GM03348 (cell line): Measurements from ENCODE around the gene CTNND2.
"Not testable (repeated sequence)": the region's sequence is repeated elsewhere in the genome, so short reads cannot be mapped to it uniquely, and the experiment has no call there.

Experiments
- DNase-seq: peaks from one replicate; pipeline ENCODE4 v3.0.0; 2012; ENCODE audit warnings: low spot score

CTNND2 gene

GRCh38 chr5:11459716-11460115 is 444.5 kb downstream of the CTNND2 start:
- no peak for DNase-seq

- DNase-seq, result no peak
Measured at GRCh38 chr5:11455505-11455904, 448.7 kb downstream of the CTNND2 start.

- DNase-seq, result no peak
Measured at GRCh38 chr5:11452852-11453251, 451.4 kb downstream of the CTNND2 start.

GRCh38 chr5:11449966-11450365 is 454.3 kb downstream of the CTNND2 start:
- no peak for DNase-seq

DNA sequence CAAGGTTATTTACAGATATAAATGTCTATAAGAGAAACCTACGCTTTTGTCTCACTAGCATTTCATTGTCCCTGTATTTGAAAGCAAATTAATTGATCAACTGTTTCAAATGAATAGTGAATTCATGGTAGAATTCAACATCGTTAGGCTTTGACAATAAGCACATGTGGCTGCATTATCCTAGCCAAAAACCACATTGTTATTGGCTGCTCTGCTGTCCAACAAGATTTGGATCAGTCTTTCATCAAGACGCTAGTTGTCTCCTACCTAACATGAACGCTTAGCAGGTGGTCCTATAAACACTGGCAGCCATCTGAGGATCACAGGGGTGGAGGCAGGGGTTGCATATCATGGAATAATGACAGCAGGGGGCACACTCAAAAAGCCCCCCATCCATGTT is 455.0 kb downstream of the CTNND2 start:
- DNase-seq, result no peak

DNA sequence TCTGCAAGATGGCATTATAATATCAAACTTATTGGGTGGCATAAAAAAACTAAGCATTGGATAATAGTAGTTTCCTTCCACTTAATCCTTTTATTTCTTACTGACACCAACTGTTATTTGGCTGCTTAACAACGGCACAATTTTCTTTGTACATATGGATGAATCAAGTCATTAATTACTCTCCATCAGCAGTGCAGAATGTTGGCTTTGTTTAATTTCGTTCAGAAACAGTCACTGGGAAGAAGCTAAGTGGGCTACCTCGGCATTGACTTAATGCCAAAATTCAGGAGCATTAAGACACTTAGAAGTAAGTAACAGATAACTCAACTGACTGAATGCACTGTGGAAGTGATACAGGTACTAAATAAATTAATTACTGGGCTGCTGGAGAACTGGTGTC is 460.4 kb downstream of the CTNND2 start:
- no peak for DNase-seq

GRCh38 chr5:11432116-11432515 is 472.1 kb downstream of the CTNND2 start:
- no peak for DNase-seq

DNA sequence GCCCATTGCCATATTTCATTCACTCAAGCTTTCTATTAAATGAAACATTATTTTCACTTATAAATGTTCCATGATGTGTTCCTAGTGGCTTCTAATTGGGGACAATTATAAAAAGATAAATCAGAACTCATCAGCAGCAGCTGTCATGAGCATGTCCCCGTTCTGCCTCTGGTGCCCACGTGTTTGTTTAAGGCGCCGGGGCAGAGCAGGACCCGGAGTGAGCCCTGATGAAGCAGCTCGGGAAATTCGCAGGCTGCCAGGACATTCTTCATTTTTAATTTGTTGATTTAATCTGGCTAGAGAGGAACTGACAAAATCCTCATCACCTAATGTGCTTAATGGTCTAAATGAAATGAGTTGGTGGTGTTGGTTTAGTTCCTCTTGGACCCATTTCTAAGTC is 475.0 kb downstream of the CTNND2 start:
- no peak for DNase-seq

DNA sequence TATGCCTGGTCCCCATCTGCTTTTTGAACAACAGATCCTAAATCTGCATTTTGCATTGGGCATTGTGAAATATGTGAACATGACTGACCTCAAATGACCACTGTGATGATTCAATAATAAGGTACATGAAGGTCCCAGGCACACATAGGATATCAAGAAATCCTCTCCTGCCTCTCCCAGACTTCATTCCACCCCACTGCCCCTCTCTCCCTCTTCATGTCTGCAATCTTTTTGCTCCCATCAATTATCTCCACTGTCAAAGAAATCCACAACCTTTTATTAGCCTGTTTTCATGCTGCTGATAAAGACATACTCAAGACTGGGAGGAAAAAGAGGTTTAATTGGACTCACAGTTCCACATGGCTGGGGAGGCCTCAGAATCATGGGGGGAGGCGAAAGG is 476.7 kb downstream of the CTNND2 start:
- DNase-seq, result no peak

DNA sequence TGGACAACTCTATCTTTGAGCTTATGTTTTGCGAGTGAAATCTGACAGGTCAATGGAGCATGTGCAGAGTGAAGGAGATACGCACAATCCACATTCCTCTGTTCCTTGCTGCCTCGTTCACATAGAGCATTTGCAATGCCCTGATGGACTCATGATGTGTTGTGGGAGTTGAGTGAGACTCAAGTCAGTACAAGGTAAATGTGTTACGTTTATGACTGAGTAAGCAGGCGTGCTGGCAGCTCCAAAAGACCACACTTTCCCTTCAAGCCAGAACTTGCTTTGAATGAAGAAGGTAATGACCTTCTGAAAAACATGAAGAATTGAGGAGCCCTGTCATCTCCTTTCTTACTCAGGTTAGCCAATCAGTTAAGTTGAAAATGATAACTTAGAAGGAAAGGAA is 477.8 kb downstream of the CTNND2 start:
- DNase-seq, result no peak

DNA sequence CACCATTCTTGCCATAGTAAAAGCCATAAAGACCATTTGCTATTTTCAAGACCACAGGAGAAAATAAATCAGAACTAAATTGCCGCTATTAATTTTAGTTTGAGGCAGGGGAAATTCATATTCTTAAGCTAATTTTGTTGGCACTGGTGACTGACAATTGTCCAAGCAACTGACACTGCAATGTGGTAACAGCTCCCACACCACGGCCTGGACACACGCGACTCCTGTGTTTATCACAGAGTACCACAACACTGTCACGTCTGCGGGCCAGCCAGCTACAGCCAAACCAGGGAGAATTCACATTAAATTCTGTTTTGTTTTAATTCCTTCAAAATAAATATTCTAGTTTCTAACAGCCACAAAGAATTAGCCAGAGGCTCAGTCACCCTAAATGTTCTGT is 481.9 kb downstream of the CTNND2 start:
- DNase-seq, result no peak

GRCh38 chr5:11420969-11421368 is 483.3 kb downstream of the CTNND2 start:
- DNase-seq, result no peak

- no peak for DNase-seq
Measured at GRCh38 chr5:11415751-11416150, 488.5 kb downstream of the CTNND2 start.

- DNase-seq, result not testable (repeated sequence)
Measured at GRCh38 chr5:11414732-11415131, 489.5 kb downstream of the CTNND2 start.

DNA sequence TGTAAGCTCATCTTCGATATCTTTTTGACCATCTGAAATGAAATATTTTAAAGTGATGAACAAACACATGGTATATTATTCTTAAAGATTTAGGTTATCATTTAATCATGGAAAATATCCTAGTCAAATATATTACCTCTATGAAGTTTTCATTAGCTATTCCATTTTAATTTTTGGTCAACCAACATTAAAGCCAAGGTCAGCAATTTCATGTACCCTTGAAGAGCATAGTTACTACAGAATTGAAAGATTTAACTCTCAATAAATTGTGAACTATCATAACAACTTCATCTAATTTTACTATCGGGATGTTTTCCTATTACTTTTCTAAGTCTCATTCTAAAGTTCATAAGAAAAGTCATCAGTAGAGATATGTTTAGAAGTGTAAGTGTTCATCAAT is 492.6 kb downstream of the CTNND2 start:
- no peak for DNase-seq

DNA sequence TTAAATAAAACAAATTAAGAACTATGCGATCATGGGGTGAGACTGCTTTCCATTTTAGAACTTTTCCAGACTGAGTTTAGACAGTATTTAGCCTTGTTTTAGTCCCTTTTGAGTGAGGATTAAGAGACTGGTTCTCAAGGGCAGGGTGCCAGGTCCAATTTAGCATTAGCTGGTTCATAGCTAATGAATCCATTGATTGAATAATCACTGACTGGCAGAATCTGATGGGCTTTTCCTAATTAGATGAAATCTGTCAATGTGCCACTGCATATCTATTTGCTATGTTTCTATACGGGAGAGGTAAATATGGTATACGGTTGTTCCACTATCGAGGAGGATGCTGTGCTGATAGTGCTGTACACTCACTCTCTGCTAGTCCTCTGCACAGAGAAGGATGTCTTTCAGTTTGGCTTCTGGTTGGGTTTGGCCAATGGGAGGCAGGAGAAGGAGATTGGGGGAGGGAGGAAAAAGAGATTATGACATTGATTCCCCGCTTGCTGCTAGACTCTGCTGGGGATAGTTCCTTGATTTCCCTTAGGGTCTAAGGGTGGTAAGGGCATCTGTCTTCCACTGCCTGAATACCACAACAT is 496.6 kb downstream of the CTNND2 start:
- DNase-seq, result no peak

DNA sequence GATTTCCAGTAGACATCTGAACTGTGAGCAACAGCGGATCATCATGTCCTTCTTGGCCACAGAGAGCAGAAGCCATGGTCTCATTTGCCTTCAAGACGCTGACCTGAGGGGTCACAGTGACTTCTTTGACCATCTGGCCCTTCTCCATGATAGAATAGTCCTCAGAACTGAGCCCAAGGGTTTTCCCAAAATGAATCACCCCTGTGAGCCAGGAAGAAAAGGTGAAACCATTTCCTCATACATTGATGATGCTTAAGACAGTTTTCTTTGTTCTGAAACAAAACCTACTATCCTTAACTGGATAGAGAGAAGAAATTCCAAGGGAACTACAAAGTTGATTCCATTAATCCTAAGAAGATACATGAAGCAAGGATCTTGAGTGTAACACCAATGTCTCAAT is 503.9 kb downstream of the CTNND2 start:
- DNase-seq, result no peak

DNA sequence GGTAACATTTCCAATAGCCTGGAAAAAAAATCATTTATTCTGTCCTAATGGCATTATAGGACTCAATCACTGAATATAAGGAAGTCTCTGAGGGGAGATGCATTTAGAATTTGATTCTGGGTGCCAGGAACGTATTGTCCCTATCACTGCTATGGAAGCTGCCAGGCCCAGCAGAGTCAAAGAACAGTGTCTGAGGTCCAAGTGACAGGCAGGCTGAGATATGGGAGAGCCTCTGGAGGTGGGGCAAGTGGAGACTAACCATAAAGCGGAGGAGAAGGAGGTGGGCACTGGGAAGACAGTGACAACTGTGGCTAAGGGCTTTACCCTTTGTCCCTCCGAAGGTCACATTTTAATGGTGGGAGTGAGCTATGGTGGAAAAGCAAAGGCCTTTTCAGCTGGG is 505.5 kb downstream of the CTNND2 start:
- DNase-seq, result no peak

GRCh38 chr5:11397549-11397948 is 506.7 kb downstream of the CTNND2 start:
- no peak for DNase-seq

- no peak for DNase-seq
Measured at GRCh38 chr5:11396917-11397316, 507.3 kb downstream of the CTNND2 start.

DNA sequence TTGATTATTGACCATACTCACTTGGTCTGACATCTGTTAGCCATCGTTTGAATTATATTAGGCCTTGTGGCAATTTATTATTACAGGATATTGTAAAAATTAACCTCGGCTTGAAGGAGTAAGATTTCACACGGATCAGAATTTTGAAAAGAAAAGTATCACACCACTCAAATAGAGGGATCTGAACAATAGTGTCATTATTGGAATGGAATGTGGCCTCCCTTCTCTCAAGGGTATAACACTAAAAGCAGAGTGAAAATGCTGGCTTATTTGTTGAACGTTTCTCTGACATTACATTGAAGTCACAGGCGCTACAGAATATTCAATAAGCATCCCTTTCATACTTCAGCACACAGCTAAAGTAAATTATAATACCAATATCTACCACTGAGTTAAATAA is 509.3 kb downstream of the CTNND2 start:
- no peak for DNase-seq

GRCh38 chr5:11390291-11390767 is 513.9 kb downstream of the CTNND2 start:
- DNase-seq, result no peak

GRCh38 chr5:11387382-11387781 is 516.9 kb downstream of the CTNND2 start:
- no peak for DNase-seq

- no peak for DNase-seq
Measured at GRCh38 chr5:11386398-11386797, 517.8 kb downstream of the CTNND2 start.

DNA sequence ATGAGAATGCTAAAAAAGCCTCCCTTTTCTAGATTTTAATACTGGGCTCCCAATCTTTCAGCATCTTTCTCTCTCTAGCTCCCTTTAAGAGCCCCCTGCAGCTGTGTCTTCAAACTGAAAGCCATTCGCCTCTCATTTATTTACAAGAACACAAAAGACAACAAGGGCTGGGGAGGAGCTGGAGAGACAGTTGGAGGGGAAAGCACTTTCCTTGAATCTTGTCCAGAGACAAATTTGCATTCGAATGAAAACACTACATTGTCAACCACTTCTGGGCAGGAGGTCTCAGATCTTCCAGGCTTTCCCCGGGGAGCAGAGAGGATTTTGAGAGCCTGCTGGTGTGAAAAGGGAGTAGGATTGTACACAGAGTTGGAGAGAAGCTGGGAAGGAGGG is 518.3 kb downstream of the CTNND2 start:
- DNase-seq, result no peak
